Glomerular visceral epithelial cell (primary cell): Measurements from ENCODE around the gene TRAK2.

ENCODE experiments used
- DNase-seq: peaks from one replicate; pipeline ENCODE4 v3.0.0-alpha.2; 2016; ENCODE audit errors: extremely low spot score

The TRAK2 gene

DNA sequence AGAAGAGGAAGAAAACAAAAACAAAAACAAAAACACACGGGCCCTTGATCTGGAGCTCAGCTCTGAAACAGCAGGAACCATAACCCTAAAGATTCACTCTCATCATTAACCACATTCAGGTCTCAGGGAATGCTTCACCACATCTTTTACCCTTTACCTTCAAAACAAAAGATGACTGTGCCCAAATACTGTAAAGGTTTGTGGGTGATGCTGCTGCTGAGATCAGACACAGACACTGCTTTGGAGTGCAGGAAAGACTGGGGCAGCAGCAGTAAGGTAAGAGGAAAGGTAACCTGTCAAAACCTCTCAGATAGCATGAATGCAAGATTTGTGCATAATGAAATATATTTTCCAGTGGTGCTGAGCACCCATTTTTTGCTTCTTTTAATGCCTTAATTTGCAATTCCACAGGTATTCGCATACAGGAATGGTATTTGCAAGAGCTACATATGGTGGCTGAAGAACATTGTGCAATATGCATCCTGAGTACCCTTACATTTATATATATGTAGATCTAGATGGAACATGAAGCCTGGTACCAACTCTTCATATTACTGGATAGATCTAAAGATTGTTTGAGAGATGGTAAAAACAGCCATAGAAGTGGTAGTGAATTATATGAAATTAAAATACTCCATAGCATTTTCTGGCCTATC, 90.1 kb downstream of the TRAK2 start:
- no peak for DNase-seq

DNA sequence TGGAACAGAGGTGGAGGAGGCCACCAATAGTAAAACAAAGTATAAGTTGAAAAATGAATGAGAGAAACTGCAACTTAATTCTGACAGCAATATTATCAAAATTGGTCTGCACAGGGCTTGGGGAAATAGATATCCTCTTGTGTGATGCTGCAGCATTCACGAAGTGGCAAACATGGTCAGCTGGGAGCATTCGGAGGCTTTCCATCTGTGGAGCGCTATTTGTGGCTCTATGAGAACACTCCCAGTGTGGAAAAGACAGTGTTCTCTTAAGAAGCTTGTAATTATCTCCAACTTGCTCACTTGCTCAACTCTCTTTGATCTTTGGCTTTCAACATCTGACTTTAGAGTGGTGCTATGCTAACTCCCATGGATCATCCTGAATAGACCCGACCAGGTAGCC, 91.0 kb downstream of the TRAK2 start:
- no peak for DNase-seq

DNA sequence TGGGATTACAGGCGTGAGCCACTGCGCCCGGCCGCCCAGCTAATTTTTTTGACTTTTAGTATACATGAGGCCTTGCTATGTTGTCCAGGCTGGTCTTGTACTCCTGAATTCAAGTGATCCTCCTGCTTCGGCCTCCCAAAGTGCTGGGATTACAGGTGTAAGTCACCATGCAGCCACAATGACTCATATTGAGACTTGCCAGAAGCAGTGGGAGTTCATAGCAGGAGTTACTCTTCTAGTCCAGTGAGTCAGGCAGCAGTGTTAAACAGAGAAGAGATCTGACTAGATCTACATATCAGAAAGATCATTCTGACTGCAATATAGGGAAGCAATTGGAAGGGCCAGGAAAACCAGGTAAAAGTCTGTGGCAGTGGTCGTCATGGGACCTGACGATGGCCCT, 92.6 kb downstream of the TRAK2 start:
- peak; percentile 65 for DNase-seq

DNA sequence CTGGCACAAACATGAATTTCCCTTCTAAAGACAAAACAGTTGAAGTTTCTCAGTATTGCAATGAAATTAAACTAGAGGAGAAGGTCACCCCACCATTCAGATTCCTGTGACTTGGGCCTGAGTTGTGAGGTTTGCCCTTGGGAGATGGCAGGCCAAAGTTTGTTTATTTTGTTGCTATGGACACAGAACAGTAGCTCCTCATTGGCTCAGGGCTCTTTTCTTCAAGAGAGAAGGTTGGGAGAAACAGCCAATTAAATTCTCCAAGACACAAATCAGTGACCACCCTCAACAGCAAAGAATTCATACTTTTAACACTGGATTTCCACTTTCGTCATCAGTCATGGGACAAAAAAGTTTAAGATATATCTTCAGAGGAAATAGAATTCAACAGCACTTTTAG, 94.0 kb downstream of the TRAK2 start, which contains the start of gene FLACC1:
Gene FLACC1, minus strand, starts transcription at position 125 of the 400 bp plus-strand sequence. CDS start 5,941 bp downstream, outside the sequence.
- DNase-seq = peak; percentile 45

DNA sequence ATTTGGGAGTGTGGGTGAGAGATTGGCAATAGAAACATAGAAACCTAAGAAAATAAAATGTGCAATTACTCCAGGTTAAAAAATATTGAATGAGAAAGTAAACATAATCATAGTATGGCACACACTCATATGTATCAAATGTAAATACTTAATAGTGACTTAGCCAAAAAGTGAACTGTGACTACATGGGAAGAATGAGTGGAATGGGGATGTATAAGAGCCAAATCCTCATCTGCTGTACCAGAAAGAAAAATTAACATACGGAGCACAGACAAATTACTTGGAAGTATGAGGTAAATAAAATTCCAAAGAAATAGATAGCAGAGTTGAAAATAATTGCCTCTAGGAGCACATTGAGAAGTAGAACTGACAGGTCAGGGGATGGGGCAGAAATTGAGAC, 98.1 kb downstream of the TRAK2 start:
- DNase-seq = no peak

DNA sequence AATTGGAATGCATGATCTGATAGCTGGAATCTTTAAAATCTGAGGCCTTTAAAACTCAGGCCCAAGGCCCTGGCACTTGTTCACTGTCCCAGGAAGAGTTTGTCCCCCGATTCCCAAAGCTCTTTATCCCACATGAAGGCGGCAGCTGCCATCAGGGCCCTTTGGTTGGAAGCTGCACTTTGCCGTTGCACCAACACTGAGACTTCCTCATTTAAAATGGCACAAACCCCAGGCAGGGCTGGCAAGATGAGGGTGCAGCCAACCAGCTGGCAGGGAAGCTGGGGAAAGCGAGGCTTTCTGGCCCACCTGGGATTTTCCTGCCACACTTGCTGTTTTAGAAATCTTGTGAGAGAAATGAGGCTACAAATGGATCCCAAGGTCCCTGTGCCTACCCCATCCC, 100.4 kb downstream of the TRAK2 start:
- DNase-seq = no peak

DNA sequence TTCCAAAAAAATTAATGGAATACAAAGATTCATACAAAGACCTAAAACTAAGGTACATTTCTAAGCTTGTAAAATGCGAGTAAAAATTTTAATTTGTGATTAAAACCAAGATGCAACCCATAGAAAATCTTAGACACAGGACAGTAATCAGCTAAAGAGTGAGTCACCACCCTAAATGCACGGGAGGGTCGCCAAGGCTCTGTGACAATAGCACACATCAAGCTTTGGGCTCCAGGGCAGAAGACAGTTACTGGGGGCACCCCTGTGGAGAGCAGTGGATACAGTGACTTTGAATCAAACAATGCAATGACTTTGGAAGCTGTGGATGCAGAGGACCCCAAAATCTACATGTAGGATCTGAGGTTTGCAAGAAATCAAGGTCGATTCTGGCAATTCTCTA, 101.7 kb downstream of the TRAK2 start:
- DNase-seq = no peak

DNA sequence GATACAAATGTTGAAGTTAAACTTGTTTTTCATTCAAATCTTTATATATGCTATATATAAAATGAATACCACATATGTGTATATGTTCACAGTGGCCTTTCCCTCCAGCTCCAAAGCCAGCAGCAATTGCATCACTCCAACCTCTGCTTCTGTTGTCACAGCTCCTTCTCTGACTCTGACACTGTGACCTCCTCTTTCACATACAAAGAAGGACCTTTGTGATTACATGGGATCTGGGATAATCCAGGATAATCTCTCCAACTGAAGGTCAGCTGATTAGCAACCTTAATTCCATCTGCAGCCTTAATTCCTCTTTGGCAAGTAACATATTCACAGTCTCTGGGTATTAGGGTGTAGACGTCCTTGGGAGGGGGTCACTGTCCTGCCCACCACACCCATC, 102.5 kb downstream of the TRAK2 start:
- DNase-seq = no peak

DNA sequence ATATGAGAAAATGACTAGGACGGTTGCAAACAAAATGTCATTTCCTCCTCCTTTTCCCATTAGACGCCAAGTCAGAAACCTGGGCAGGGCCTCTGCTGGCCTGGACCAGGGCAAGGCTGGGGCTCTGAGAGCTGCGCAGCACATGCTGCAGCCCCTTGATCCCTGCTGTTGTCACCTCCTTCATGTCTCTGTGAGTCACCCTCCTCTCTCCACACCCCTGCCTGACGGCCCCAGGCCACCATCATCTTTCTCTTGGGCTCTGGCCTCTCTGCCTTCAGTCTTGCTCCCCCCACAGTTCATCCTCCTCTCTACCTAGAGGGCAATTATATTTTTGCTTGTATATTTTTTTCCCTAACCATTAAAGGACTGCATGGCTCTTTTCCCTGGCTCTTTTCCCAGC, 104.1 kb downstream of the TRAK2 start:
- no peak for DNase-seq

DNA sequence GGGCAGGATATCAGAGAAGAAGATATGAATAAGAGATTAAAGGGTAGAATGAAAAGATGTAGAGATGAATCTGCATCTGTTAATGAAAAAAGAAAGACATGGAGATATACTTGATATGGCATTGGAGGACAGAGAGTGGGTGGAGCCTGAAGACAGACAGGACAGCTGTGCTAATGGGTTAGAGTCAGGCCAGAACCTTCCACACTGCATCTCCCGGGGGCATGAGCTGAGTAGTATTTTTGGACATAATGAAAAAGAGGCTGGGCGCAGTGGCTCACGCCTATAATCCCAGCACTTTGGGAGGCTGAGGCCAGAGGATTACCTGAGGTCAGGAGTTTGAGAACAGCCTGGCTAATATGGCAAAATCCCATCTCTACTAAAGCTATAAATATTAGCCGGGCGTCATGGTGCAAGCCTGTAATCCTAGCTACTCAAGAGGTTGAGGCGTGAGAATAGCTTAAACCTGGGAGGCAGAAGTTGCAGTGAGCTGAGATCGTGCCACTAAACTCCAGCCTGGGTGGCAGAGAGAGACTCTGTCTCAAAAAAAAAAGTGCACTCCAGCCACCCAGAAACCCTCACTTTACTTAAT, 105.5 kb downstream of the TRAK2 start:
- DNase-seq = no peak

DNA sequence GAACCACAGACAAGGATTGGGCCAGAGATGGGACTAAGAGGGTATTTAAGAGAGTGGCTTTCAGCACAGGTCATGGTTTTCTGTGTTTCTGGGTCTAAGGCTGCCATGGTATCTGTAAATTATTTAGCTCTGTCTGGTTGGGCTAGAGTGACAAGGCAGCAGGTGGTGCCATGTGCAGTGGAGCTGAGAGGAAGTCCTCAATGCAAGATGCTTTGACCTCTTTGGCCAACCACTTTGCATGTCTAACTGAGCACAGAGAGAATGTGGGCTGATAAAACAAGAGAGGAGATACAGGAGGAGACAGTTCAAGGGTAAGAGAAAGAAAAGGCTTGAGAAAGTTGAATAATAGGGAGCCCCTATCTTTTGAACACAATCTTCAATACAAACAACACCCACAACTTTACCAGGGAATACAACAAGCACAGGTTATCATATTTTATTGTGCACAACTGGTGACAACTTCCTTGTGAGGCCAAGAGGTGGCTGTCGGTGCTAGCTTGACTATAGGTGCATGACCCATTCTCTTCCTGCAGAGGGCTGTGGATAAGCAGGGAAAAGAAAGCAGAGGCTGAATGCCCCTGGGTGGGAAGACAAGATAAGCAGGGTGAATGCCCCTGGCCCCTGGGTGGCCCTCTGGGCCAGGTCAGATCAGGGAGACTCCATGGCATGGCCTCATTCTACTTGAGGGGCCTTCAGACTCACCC, 106.4 kb downstream of the TRAK2 start:
- DNase-seq = no peak

DNA sequence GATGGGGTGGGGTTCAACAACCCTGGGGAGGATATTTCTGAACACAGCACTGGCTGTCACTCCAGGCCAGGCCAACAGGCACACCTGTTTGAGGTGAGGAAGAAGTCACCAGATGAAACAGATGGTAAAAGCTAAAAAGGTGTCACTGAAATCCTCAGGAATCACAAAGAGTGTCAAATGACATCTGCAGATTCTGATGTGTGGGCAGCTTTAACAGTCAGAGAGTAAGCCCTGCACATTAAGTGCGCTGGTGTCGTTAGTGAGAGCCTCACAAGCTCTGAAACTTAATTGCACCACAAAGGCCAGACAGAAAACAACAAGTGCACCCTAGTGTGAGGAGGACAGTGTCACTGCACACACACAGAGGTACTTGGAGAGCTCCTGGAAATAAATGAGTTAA, 107.7 kb downstream of the TRAK2 start:
- no peak for DNase-seq

DNA sequence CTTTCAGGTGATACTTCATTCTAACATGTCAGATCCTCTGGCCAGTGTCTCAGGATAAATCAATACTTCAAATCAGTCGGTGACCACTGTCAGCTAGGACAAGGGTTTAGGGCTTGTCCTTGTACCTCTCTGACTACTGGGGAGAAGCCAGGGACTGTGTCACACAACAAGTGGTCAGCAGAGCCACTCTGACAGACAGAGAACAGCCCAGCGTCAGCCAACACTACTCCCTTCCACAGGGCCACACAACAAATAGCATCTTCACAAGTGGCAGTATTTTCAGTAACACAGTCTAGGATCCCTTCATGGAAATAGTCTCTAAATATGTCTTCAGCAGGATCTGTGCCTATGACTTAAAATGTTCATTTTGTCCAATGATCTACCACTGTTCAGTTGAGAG, 108.3 kb downstream of the TRAK2 start:
- DNase-seq = no peak

DNA sequence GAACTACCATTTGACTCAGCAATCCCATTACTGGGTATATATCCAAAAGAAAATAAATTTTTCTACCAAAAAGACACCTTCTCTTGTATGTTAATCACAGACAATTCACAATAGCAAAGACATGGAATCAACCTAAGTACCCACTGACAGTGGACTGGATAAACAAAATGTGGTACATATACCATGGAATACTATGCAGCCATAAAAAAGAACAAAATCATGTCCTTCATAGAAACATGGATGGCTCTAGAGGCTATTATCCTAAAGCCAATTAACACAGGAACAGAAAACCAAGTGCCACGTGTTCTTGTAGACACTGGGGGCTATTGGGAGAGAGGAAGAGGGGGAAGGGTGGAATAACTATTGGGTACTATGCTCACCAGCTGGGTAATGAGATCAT, 121.8 kb downstream of the TRAK2 start:
- DNase-seq = no peak

DNA sequence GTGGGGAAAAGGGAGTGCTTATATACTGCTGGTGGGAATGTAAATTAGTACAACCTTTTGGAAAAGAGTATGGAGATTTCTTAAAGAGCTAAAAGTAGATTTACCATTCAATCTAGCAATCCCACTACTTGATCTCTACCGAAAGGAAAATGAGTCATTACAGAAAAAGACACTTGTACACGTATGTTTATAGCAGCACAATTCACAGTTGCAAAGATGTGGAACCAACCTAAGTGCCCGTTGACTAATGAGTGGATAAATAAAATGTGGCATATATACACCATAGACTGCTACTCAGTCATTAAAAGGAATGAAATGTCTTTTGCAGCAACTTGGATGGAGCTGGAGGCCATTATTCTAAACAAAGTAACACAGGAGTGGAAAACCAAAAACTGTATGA, 123.6 kb downstream of the TRAK2 start:
- no peak for DNase-seq
